ENCODE measurements around the gene WBP1L.
"Not testable (repeated sequence)": the region's sequence is repeated elsewhere in the genome, so short reads cannot be mapped to it uniquely, and the experiment has no call there.

Gene WBP1L

GRCh38 chr10:102726274-102726673 lies 17.5 kb upstream of the WBP1L start:
- no peak for DNase-seq

GRCh38 chr10:102727037-102727818 lies 16.5 kb upstream of the WBP1L start:
- DNase-seq, result no peak

- peak; percentile 16 to 25 for DNase-seq
Observed at GRCh38 chr10:102729029-102730026, 14.4 kb upstream of the WBP1L start.

- DNase-seq, result no peak
Observed at GRCh38 chr10:102731222-102731800, 12.4 kb upstream of the WBP1L start.

- no peak for DNase-seq
Observed at GRCh38 chr10:102732661-102733060, 11.1 kb upstream of the WBP1L start.

- DNase-seq, result no peak
Observed at GRCh38 chr10:102735065-102735562, 8.6 kb upstream of the WBP1L start.

- DNase-seq, result no peak
Observed at GRCh38 chr10:102738692-102739121, 5.0 kb upstream of the WBP1L start.

GRCh38 chr10:102740229-102740628 lies 3.5 kb upstream of the WBP1L start:
- no peak for DNase-seq

GRCh38 chr10:102741726-102742237 lies 2.0 kb upstream of the WBP1L start:
- no peak for DNase-seq

GRCh38 chr10:102742313-102742712 lies 1.4 kb upstream of the WBP1L start:
- not testable (repeated sequence) for DNase-seq

- DNase-seq, result no peak
Observed at GRCh38 chr10:102743078-102743587, 615 bp upstream of the WBP1L start.

- no peak for DNase-seq
Observed at GRCh38 chr10:102744374-102745051, 765 bp downstream of the WBP1L start.

- no peak for DNase-seq
Observed at GRCh38 chr10:102745157-102745556, 1.4 kb downstream of the WBP1L start.

- no peak for DNase-seq
Observed at GRCh38 chr10:102752266-102752930, 8.7 kb downstream of the WBP1L start.

- DNase-seq, result no peak
Observed at GRCh38 chr10:102752934-102753664, 9.4 kb downstream of the WBP1L start.

- no peak for DNase-seq
Observed at GRCh38 chr10:102753718-102754117, 10.0 kb downstream of the WBP1L start.

- no peak for DNase-seq
Observed at GRCh38 chr10:102757323-102757722, 13.6 kb downstream of the WBP1L start.

- DNase-seq, result no peak
Observed at GRCh38 chr10:102758240-102758932, 14.6 kb downstream of the WBP1L start.

- not testable (repeated sequence) for DNase-seq
Observed at GRCh38 chr10:102758933-102759262, 15.2 kb downstream of the WBP1L start.
